ENCODE data around the gene BAG2.

GRCh38 chr6:57182017-57182432, 9.9 kb downstream of the BAG2 start:
- no peak for TF ChIP-seq CTCF (conservative IDR thresholded peaks at IDR 0.05; ENCODE audit: low read depth, low read length)
- TF ChIP-seq EZH2phosphoT487 (IDR thresholded peaks at IDR 0.05; ENCODE audit: borderline replicate concordance, low read length) = no peak
